Measurements from ENCODE around the gene MAN1A1.
"Not testable (repeated sequence)": the region's sequence is repeated elsewhere in the genome, so short reads cannot be mapped to it uniquely, and the experiment has no call there.

MAN1A1 gene

GRCh38 chr6:119299694-119300093, 49.9 kb downstream of the MAN1A1 start:
- no peak for DNase-seq

DNA sequence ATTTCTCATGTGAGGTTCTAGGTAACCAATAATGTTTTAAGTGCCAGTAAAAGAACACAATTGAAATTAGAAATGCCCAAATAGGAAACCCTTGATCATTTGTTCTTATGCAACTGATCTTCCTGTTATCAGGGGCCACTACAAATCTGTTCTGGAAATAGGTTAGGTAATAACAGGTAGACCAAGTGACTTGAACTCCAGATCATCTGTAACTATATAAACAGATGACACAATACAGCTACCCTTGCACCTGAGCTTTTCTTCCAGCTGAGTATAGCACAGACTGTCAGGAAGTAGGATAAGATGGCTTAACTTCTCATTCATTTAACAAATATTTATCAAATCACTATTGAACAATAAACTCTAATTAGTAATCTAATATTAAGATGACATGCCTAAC, 52.5 kb downstream of the MAN1A1 start:
- no peak for DNase-seq

DNA sequence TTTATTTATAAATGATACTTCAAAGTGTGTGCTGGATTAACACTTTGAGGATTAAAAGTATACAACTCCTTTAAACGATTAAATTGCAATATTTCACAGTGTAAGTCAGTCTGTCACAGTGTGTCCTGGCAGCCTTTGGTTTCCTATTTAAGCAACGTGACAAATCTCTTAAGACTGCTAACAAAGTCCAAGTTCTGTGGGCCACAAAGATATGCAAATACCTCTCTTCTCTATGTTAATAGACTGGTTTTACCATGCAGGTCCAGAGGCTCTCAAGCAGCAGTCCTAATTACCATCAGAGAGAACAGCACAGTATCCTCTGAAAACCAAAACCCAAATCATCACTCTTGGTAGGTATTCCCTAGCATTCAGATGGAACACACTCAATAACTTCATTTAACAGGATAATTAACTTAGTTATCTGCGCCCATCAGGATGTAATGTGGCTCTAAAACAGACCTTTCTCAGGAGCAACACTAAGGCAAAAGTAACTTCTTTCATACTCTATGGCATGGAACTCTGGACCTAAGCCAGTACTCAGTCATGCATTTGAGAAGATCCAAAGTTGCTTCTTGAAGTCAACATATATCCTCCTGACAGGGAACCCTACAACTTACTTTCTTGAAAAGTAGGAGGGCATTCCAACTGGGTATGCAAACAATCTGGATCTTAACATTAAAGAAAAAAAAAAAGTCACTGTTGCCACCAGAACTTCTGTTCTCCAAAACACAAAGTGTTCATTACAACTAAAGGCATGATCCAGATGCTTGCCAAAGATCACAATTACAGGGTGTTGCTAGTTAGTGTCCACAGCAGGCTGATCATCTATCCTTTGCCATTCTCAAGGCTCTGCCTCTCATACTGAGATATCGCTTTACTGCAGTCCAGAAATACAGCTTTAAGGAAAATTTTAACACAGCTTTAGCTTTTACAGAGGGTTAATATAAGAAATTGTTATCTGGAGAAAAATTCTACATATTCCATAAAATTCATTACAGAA, 53.2 kb downstream of the MAN1A1 start:
- DNase-seq = no peak

- DNase-seq = no peak
Measured at GRCh38 chr6:119294984-119295383, 54.6 kb downstream of the MAN1A1 start.

DNA sequence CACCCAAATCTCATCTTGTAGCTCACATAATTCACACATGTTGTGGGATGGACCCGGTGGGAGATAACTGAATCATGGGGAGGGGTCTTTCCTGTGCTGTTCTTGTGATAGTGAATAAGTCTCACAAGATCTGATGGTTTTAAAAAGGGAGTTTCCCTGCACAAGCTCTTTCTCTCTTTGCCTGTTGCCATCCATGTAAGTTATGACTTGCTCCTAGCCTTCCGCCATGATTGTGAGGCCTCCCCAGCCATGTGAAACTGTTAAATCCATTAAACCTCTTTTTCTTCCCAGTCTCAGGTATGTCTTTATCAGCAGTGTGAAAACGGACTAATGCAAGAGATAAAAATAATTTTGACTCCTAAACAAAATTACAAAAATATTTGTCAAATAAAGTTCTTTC, 58.5 kb downstream of the MAN1A1 start:
- DNase-seq = not testable (repeated sequence)

DNA sequence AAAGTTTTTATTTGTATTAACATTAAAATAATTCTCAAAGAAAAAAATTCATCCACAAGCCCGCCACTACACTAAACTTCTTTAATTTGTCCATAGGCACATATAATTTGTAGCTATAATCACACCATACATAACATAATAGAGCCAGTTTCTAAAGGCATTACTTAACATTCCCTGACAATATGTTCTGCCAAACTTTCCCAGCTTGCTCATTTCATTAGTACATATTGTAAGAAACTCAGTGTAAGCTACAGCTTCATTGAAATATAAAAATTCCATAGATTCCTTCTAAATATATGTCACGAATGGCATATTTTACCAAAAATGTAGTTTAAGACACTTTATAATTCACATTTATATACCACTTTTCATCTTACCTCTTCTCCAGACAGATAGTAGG, 59.3 kb downstream of the MAN1A1 start:
- no peak for DNase-seq

- DNase-seq = no peak
Measured at GRCh38 chr6:119289651-119290050, 59.9 kb downstream of the MAN1A1 start.

DNA sequence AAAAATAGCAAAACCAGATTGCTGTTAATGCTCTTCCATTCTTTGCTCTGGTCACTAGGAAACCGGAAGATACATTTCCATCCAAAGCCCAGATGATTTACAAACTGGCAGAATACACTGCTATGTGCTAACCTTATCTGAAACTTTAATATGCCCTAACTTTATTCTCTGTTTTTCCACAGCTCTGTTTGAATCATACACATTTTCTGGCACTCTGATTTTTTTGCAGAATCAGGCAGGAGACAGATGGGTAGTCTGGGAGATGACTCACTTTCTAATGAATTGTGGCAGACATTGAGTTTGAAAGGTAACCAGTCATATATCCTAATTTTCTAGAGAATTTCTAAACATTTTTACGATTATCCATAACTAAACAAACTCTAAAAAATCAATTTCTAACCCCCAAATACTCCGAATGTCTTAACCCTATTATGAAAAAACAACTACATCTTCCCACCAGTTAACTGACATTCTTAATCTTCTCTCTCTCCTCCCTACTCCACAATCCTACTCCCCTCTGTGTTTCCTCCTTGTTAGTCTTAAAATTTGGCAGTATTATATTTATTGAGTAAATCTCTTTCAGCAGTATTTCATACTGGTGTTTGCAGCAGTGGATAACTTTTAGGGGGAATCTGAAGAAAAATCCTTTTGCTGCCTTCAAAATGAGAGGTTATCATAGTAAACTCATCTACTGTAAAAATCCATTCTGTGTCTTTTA, 63.5 kb downstream of the MAN1A1 start:
- DNase-seq = no peak

- DNase-seq = no peak
Measured at GRCh38 chr6:119284861-119285521, 64.6 kb downstream of the MAN1A1 start.

DNA sequence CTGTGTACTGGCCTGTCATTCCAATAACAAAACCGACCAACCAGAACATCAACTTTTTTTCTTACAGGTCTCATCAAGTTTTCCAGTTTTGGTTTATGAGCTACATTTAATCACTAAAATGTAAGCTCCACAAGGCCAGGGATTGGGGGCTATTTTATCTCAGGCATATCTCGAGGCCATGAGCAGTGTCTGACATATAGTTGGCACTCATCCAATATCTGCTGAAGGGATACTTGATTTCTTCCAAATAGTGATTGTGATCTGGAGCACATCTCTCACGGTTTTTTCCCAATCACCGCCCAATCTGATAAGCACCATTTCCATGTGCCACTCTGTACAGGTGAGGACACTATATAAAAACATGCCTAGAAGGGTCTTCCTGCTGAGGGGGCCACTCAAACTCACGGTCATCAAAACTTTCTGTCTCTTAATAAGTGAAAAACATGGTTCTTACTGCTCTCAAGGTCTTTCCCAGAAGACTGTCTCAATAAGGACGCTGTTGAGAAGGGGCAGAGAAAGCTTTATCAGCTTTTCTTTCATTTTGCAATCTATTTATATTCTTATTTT, 65.5 kb downstream of the MAN1A1 start:
- no peak for DNase-seq

- no peak for DNase-seq
Measured at GRCh38 chr6:119283214-119283613, 66.3 kb downstream of the MAN1A1 start.

DNA sequence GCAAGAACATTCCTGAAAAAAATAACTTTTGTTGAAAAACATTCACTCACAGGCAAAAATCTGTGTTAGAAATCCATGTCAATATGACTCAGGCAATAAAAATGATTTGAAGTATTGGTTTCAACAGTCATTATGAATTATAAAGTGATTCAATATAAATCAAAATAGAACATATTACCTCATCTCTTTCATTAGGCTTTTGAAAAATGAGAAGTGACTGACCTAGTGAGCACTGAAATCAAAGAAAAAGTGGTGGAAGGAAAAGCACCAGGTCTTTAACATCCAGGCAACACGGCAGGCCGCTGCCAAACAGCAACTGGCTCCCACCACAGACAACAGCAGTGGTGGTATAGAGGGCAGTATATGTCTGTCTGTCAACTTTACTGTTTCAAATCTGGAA, 68.9 kb downstream of the MAN1A1 start:
- DNase-seq = no peak

GRCh38 chr6:119280080-119280479, 69.5 kb downstream of the MAN1A1 start:
- DNase-seq = no peak

GRCh38 chr6:119278625-119279024, 70.9 kb downstream of the MAN1A1 start:
- DNase-seq = no peak

- no peak for DNase-seq
Measured at GRCh38 chr6:119277052-119277451, 72.5 kb downstream of the MAN1A1 start.

DNA sequence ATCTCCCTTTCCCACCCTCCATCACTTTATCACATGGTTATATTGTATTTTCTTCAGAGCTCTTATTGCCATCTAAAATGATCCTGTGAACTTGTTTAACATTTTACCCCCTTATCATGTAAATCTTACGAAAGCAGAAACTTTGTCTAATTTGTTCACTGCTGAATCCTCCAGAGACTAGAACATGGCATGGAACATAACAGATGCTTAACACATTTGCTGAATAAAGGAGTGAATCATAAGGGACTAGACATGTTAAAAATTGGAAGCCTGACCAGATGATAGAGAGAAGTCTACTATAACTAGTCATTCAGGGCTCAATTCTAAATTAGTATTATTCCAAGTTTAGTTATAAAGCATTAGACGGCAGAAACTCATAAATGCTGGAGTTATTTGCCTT, 73.3 kb downstream of the MAN1A1 start:
- no peak for DNase-seq

- DNase-seq = no peak
Measured at GRCh38 chr6:119274197-119274595, 75.4 kb downstream of the MAN1A1 start.

- no peak for DNase-seq
Measured at GRCh38 chr6:119273272-119274196, 76.0 kb downstream of the MAN1A1 start.

DNA sequence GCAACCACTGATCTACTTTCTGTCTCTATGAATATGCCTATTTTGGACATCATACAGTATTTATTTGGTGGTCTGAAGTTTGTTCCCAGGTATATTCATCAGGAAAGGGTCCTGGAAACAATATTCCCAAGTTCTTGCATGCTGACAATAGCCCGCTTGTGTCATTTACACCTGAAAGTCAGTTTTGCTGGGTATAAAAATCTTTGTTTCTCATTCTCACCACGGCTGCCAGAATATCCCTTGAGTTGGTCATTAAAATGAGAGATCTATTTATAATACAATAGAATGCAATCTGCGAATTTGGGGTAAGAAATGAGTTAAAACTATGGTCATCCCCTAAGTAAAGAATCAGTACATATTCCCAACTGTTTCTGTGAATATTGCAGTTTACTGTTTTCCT, 79.0 kb downstream of the MAN1A1 start:
- DNase-seq = no peak

DNA sequence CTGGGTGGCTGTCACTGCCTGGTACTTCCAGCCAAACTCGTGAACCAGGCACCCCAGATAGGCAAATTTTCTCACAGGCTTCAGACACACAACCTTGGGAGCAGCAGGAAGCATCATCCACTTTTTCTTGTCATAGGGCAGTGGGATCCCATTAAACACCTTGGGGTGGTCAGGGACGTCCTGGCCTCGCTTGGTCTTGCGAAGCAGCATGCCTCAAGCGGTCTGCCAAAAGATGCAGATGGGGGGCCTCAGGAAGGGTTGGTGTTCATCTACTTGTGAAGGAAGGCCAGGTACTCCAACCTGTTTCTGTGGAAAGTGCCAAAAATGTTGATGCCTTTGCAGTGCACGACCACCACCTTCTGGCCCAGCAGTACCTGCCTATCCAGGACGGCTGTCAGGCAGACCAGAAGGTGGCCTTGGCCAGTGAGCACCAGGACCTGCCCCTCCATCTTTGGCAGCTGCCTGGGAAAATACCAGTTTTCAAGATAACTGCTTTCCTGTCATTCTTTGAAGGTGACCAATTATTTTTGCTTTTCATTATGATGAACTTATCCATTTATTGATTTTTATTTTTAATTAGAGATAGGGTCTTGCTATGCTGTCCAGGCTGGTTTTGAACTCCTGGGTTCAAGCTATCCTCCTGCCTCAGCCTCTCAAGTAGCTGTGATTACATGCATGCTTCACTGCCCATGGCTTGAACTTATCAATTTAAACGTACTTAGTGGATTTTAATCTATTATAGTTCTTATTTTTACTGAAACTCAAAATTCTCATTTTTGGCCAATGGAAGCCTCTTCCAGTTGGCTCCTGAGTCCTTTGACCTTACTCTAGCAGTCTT, 80.1 kb downstream of the MAN1A1 start:
- no peak for DNase-seq
